Measurements from ENCODE around the gene SPCS1.
"Not testable (repeated sequence)": the region's sequence is repeated elsewhere in the genome, so short reads cannot be mapped to it uniquely, and the experiment has no call there.

Gene SPCS1

DNA sequence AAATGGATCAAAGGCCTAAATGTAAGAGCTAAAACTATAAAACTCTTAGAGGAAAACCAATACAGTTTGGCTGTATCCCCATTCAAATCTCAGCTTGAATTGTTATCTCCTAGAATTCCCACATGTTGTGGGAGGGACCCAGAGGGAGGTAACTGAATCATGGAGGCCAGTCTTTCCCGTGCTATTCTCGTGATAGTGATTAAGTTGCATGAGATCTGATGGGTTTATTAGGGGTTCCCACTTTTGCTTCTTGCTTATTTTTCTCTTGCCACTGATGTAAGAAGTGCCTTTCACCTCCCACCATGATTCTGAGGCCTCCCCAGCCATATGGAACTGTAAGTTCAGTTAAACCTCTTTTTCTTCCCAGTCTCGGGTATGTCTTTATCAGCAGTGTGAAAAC, 29.7 kb upstream of the SPCS1 start:
- not testable (repeated sequence) for H2BK15ac ChIP-seq (replicated peaks; ENCODE audit: low read depth); H3K4me1 ChIP-seq (ENCODE audit: control insufficient read depth, low read depth, low read length); H3K27ac ChIP-seq (ENCODE audit: low read depth, low read length); H3K79me2 ChIP-seq (ENCODE audit: control insufficient read depth, insufficient read depth, low read length); H4K8ac ChIP-seq (ENCODE audit: low read depth, low read length); H3K4ac ChIP-seq (ENCODE audit: low read depth, low read length); H3K36me3 ChIP-seq (ENCODE audit: control insufficient read depth, insufficient read depth, low read length); H3K18ac ChIP-seq (ENCODE audit: low read length); H3K79me1 ChIP-seq (ENCODE audit: low read length); H4K5ac ChIP-seq (ENCODE audit: low read length); H3K56ac ChIP-seq (ENCODE audit: low read length); H2AK5ac ChIP-seq (ENCODE audit: low read length); DNase-seq; H3K23ac ChIP-seq (ENCODE audit: low read length); H2BK120ac ChIP-seq (ENCODE audit: low read depth, low read length); H3K4me2 ChIP-seq (ENCODE audit: low read length); H3K4me3 ChIP-seq (ENCODE audit: low read length); H3K27me3 ChIP-seq (ENCODE audit: insufficient read depth, low read length, poor library complexity); H3K9ac ChIP-seq (ENCODE audit: low read length); H2BK5ac ChIP-seq (ENCODE audit: low read length)
- no CpG with 5 or more reads among the region's 3 CpGs for WGBS (ENCODE audit: extremely low coverage, insufficient coverage, low lambda C conversion rate)

DNA sequence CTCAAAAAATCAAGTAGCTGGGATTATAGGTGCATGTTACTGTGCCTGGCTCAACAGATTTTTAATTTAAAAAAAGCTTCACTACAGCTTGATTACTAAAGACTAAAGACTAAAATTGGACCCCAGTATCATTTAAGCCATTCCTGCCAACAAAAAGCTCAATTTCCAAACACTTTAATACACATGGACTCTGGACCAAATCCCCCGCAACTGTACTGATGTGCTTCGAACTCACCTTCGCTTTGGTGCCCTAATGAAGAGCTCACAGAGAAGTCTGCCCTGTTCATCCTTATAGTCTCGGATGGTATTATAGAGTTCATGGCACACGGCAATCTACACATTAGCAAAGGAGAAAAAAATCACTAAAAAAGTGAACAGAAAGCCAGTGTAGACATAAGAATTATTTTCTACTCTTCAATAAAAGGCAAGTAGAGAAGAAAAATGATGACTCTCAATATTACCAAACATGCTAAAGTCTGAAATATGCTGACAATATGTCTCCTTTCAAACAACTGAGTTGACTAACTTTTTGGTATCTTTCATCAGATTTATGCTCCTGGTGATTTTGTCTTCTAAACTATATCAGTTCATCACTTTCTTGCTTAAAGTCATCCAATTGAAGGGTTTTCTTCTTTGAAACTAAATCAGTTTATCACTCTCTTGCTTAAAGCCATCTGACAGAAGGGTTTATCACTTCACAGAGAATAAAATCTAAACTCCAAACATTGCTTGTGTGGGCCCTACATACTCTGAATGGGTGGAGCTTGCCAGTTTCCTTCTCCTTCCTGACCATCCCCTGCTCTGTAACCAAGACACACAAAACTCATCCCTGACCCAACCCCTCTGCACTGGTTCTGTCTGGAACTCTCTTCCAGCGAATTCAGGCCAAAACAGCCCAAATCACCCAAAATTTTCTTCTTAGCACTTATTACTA, 27.4 kb upstream of the SPCS1 start:
- Histone ChIP-seq H3K4me1 (ENCODE audit: control insufficient read depth, low read depth, low read length) (no peaks in the 10 kb centered on the region), H3K4me2 (ENCODE audit: low read length) (no peak overlapping the region), H3K56ac (ENCODE audit: low read length) (no peak overlapping the region), H3K4ac (ENCODE audit: low read depth, low read length) (no peak overlapping the region), H3K4me3 (ENCODE audit: low read length) (no peak overlapping the region), H2BK15ac (replicated peaks; ENCODE audit: low read depth) (no peak overlapping the region), H3K79me1 (ENCODE audit: low read length) (peaks cover 6% of the 10 kb centered on the region), H3K36me3 (ENCODE audit: control insufficient read depth, insufficient read depth, low read length) (peaks cover 8% of the 10 kb centered on the region), H2BK5ac (ENCODE audit: low read length) (no peak overlapping the region), H4K8ac (ENCODE audit: low read depth, low read length) (no peak overlapping the region), H3K23ac (ENCODE audit: low read length) (no peak overlapping the region), H3K18ac (ENCODE audit: low read length) (no peak overlapping the region), H4K5ac (ENCODE audit: low read length) (no peak overlapping the region), H3K27ac (ENCODE audit: low read depth, low read length) (no peak overlapping the region), H2BK120ac (ENCODE audit: low read depth, low read length) (no peak overlapping the region), H3K9ac (ENCODE audit: low read length) (no peak overlapping the region), H3K79me2 (ENCODE audit: control insufficient read depth, insufficient read depth, low read length) (peaks cover 16% of the 10 kb centered on the region), H2AK5ac (ENCODE audit: low read length) (no peak overlapping the region), H3K27me3 (ENCODE audit: insufficient read depth, low read length, poor library complexity) (no peaks in the 10 kb centered on the region)
- no peak for DNase-seq
- WGBS (ENCODE audit: extremely low coverage, insufficient coverage, low lambda C conversion rate) = no CpG with 5 or more reads among the region's 6 CpGs

DNA sequence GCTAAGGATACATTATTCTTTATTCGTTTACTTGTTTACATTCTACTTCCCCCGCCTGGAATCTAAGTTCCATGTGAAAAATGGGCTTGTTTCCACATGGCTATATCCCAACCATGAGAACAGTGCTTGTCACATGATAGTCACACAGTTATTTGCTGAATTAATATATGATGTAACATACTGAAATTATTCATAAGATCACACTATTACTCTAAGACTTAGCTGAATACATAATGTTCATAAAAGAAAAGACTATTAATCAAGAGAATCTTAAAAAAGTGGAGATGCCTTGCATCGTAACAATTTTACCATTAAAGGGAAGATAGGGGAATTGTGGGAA, 26.7 kb upstream of the SPCS1 start:
- peaks cover 8% of the 10 kb centered on the region for H3K36me3 ChIP-seq (ENCODE audit: control insufficient read depth, insufficient read depth, low read length)
- WGBS (ENCODE audit: extremely low coverage, insufficient coverage, low lambda C conversion rate) = no CpG with 5 or more reads among the region's 3 CpGs

DNA sequence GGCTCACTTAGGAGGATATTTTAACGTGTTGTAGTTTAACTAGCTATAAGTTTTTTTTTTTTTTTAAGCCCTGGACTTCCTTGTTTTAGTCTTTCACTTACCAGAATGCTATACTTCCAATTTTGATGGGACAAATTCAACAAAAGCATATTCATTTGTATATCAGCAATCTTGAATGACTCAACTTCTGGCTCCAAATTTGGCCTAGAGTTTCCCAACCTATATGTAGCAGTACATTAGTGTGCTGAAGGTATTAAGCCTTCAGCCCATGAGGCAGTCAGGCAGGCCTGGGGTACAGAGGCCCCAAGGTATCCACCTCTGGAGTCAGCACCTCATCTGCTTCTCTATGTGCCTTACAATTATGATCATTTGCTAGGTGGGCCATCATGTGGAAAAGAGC, 26.1 kb upstream of the SPCS1 start:
- peaks cover 27% of the 10 kb centered on the region for H3K79me2 ChIP-seq (ENCODE audit: control insufficient read depth, insufficient read depth, low read length)
- H2BK120ac ChIP-seq (ENCODE audit: low read depth, low read length) = no peak overlapping the region
- no peaks in the 10 kb centered on the region for H3K4me1 ChIP-seq (ENCODE audit: control insufficient read depth, low read depth, low read length)
- H2BK5ac ChIP-seq (ENCODE audit: low read length) = no peak overlapping the region
- no peak overlapping the region for H3K9ac ChIP-seq (ENCODE audit: low read length)
- H3K18ac ChIP-seq (ENCODE audit: low read length) = no peak overlapping the region
- no peak for DNase-seq
- WGBS (ENCODE audit: extremely low coverage, insufficient coverage, low lambda C conversion rate) = no CpG with 5 or more reads among the region's 1 CpG
- H2BK15ac ChIP-seq (replicated peaks; ENCODE audit: low read depth) = no peak overlapping the region
- no peak overlapping the region for H3K27ac ChIP-seq (ENCODE audit: low read depth, low read length)
- no peak overlapping the region for H3K4me2 ChIP-seq (ENCODE audit: low read length)
- H3K4me3 ChIP-seq (ENCODE audit: low read length) = no peak overlapping the region
- no peak overlapping the region for H3K23ac ChIP-seq (ENCODE audit: low read length)
- H4K5ac ChIP-seq (ENCODE audit: low read length) = no peak overlapping the region
- no peak overlapping the region for H3K56ac ChIP-seq (ENCODE audit: low read length)
- no peak overlapping the region for H3K4ac ChIP-seq (ENCODE audit: low read depth, low read length)
- no peak overlapping the region for H4K8ac ChIP-seq (ENCODE audit: low read depth, low read length)
- no peak overlapping the region for H2AK5ac ChIP-seq (ENCODE audit: low read length)
- H3K36me3 ChIP-seq (ENCODE audit: control insufficient read depth, insufficient read depth, low read length) = peaks cover 8% of the 10 kb centered on the region
- peaks cover 6% of the 10 kb centered on the region for H3K79me1 ChIP-seq (ENCODE audit: low read length)
- H3K27me3 ChIP-seq (ENCODE audit: insufficient read depth, low read length, poor library complexity) = no peaks in the 10 kb centered on the region

More for the DNA sequence above, 26.7 kb upstream of the SPCS1 start:
- no peak overlapping the region for H3K27ac ChIP-seq (ENCODE audit: low read depth, low read length)
- H3K79me2 ChIP-seq (ENCODE audit: control insufficient read depth, insufficient read depth, low read length) = peaks cover 22% of the 10 kb centered on the region
- H4K5ac ChIP-seq (ENCODE audit: low read length) = no peak overlapping the region
- no peak overlapping the region for H3K23ac ChIP-seq (ENCODE audit: low read length)
- no peaks in the 10 kb centered on the region for H3K4me1 ChIP-seq (ENCODE audit: control insufficient read depth, low read depth, low read length)
- H2BK120ac ChIP-seq (ENCODE audit: low read depth, low read length) = no peak overlapping the region
- H2AK5ac ChIP-seq (ENCODE audit: low read length) = no peak overlapping the region
- no peak overlapping the region for H2BK5ac ChIP-seq (ENCODE audit: low read length)
- H3K4me3 ChIP-seq (ENCODE audit: low read length) = no peak overlapping the region
- no peak overlapping the region for H3K18ac ChIP-seq (ENCODE audit: low read length)
- peaks cover 6% of the 10 kb centered on the region for H3K79me1 ChIP-seq (ENCODE audit: low read length)
- no peaks in the 10 kb centered on the region for H3K27me3 ChIP-seq (ENCODE audit: insufficient read depth, low read length, poor library complexity)
- DNase-seq = no peak
- H2BK15ac ChIP-seq (replicated peaks; ENCODE audit: low read depth) = no peak overlapping the region
- H3K9ac ChIP-seq (ENCODE audit: low read length) = no peak overlapping the region
- H3K4me2 ChIP-seq (ENCODE audit: low read length) = no peak overlapping the region
- H3K56ac ChIP-seq (ENCODE audit: low read length) = no peak overlapping the region
- no peak overlapping the region for H3K4ac ChIP-seq (ENCODE audit: low read depth, low read length)
- H4K8ac ChIP-seq (ENCODE audit: low read depth, low read length) = no peak overlapping the region

GRCh38 chr3:52681596-52681995, 24.3 kb upstream of the SPCS1 start:
- no peak overlapping the region for H3K27ac ChIP-seq (ENCODE audit: low read depth, low read length)

GRCh38 chr3:52682016-52682415, 23.9 kb upstream of the SPCS1 start:
- Histone ChIP-seq H3K27me3 (ENCODE audit: insufficient read depth, low read length, poor library complexity) (no peaks in the 10 kb centered on the region), H4K8ac (ENCODE audit: low read depth, low read length) (no peak overlapping the region), H3K4me2 (ENCODE audit: low read length) (no peak overlapping the region), H3K36me3 (ENCODE audit: control insufficient read depth, insufficient read depth, low read length) (peaks cover 8% of the 10 kb centered on the region), H3K23ac (ENCODE audit: low read length) (no peak overlapping the region), H3K27ac (ENCODE audit: low read depth, low read length) (no peak overlapping the region), H3K56ac (ENCODE audit: low read length) (no peak overlapping the region), H4K5ac (ENCODE audit: low read length) (no peak overlapping the region), H3K4me1 (ENCODE audit: control insufficient read depth, low read depth, low read length) (no peaks in the 10 kb centered on the region), H2AK5ac (ENCODE audit: low read length) (no peak overlapping the region), H3K9ac (ENCODE audit: low read length) (no peak overlapping the region), H3K4ac (ENCODE audit: low read depth, low read length) (no peak overlapping the region), H3K18ac (ENCODE audit: low read length) (no peak overlapping the region), H2BK5ac (ENCODE audit: low read length) (no peak overlapping the region), H2BK15ac (replicated peaks; ENCODE audit: low read depth) (no peak overlapping the region), H2BK120ac (ENCODE audit: low read depth, low read length) (no peak overlapping the region), H3K79me2 (ENCODE audit: control insufficient read depth, insufficient read depth, low read length) (peaks cover 38% of the 10 kb centered on the region), H3K4me3 (ENCODE audit: low read length) (no peak overlapping the region), H3K79me1 (ENCODE audit: low read length) (peaks cover 6% of the 10 kb centered on the region)
- peak; percentile 72 for DNase-seq

More at GRCh38 chr3:52681596-52681995, 24.3 kb upstream of the SPCS1 start:
- H3K23ac ChIP-seq (ENCODE audit: low read length) = no peak overlapping the region
- no peak overlapping the region for H3K18ac ChIP-seq (ENCODE audit: low read length)
- no peaks in the 10 kb centered on the region for H3K27me3 ChIP-seq (ENCODE audit: insufficient read depth, low read length, poor library complexity)
- H4K8ac ChIP-seq (ENCODE audit: low read depth, low read length) = no peak overlapping the region
- H3K4me1 ChIP-seq (ENCODE audit: control insufficient read depth, low read depth, low read length) = no peaks in the 10 kb centered on the region
- no peak overlapping the region for H3K4me2 ChIP-seq (ENCODE audit: low read length)
- no peak for DNase-seq
- H3K79me1 ChIP-seq (ENCODE audit: low read length) = peaks cover 6% of the 10 kb centered on the region
- no peak overlapping the region for H2AK5ac ChIP-seq (ENCODE audit: low read length)
- no peak overlapping the region for H4K5ac ChIP-seq (ENCODE audit: low read length)
- no peak overlapping the region for H2BK120ac ChIP-seq (ENCODE audit: low read depth, low read length)
- H2BK15ac ChIP-seq (replicated peaks; ENCODE audit: low read depth) = no peak overlapping the region
- no peak overlapping the region for H3K56ac ChIP-seq (ENCODE audit: low read length)
- H3K9ac ChIP-seq (ENCODE audit: low read length) = no peak overlapping the region
- H3K36me3 ChIP-seq (ENCODE audit: control insufficient read depth, insufficient read depth, low read length) = peaks cover 8% of the 10 kb centered on the region
- H3K4me3 ChIP-seq (ENCODE audit: low read length) = no peak overlapping the region
- H3K4ac ChIP-seq (ENCODE audit: low read depth, low read length) = no peak overlapping the region
- peaks cover 34% of the 10 kb centered on the region for H3K79me2 ChIP-seq (ENCODE audit: control insufficient read depth, insufficient read depth, low read length)
- 100% methylated on average over 1 of the region's 3 CpGs for WGBS (ENCODE audit: extremely low coverage, insufficient coverage, low lambda C conversion rate)
- H2BK5ac ChIP-seq (ENCODE audit: low read length) = no peak overlapping the region
